SU-DHL-6 (cell line): ENCODE results near the gene PGLYRP1.

Experiments
- H2AFZ ChIP-seq: fragments of 200-600 bp; sonication (generic); 2 replicates; pipeline ENCODE4 v1.6.1; 2014; ENCODE audit warnings: low read depth, mild to moderate bottlenecking, moderate library complexity, mixed read lengths, antibody characterized with exemption, low read length; ENCODE audit not compliant: severe bottlenecking
- H3F3A ChIP-seq: fragments of 200-600 bp; shearing (Covaris generic); 2 replicates; pipeline ENCODE4 v1.6.0; 2016; ENCODE audit warnings: antibody characterized with exemption, mild to moderate bottlenecking; ENCODE audit not compliant: insufficient read depth
- H3K27ac ChIP-seq: fragments of 200-600 bp; sonication (generic); 2 replicates; pipeline ENCODE4 v1.5.1; 2016; ENCODE audit warnings: low read depth, mild to moderate bottlenecking, low read length, moderate library complexity, mixed read lengths
- H3K27me3 ChIP-seq: fragments of 200-600 bp; sonication (generic), shearing (Covaris generic); 2 replicates; pipeline ENCODE4 v1.6.0; 2014; ENCODE audit warnings: mild to moderate bottlenecking, low read length
- H3K36me3 ChIP-seq: fragments of 200-600 bp; sonication (generic); 2 replicates; pipeline ENCODE4 v1.6.1; 2014; ENCODE audit warnings: mild to moderate bottlenecking, low read length, mixed read lengths
- H3K4me2 ChIP-seq: fragments of 300-600, 200-600 bp; shearing (Covaris generic), sonication (generic); 2 replicates; pipeline ENCODE4 v1.6.0; 2014; ENCODE audit warnings: low read length, low read depth, mild to moderate bottlenecking; ENCODE audit not compliant: poor library complexity, severe bottlenecking
- H3K4me3 ChIP-seq: fragments of 200-600 bp; sonication (generic); 2 replicates; pipeline ENCODE4 v1.5.1; 2014; ENCODE audit warnings: antibody characterized with exemption, low read length, mild to moderate bottlenecking, mixed read lengths; ENCODE audit not compliant: insufficient read depth, poor library complexity, severe bottlenecking
- H3K79me2 ChIP-seq: fragments of 200-600 bp; sonication (generic); 2 replicates; pipeline ENCODE4 v1.6.1; 2014; ENCODE audit warnings: mild to moderate bottlenecking, low read length, moderate library complexity; ENCODE audit not compliant: insufficient read depth
- H3K9ac ChIP-seq: fragments of 200-600 bp; sonication (generic); 2 replicates; pipeline ENCODE4 v1.7.0; 2014; ENCODE audit warnings: mild to moderate bottlenecking, low read length
- H3K9me2 ChIP-seq: fragments of 200-600 bp; sonication (generic); replicated peaks from 2 replicates; pipeline ENCODE4 v1.6.1; 2014; ENCODE audit warnings: low read length; ENCODE audit not compliant: insufficient read depth
- H3K9me3 ChIP-seq: fragments of 200-600 bp; sonication (generic); 2 replicates; pipeline ENCODE4 v1.6.1; 2014; ENCODE audit warnings: low read length, mixed read lengths; ENCODE audit not compliant: insufficient read depth
- H4K20me1 ChIP-seq: fragments of 200-600 bp; sonication (generic); 2 replicates; pipeline ENCODE4 v1.6.1; 2014; ENCODE audit warnings: low read depth, mild to moderate bottlenecking, antibody characterized with exemption, low read length, moderate library complexity, mixed read lengths
- EZH2phosphoT487 ChIP-seq: fragments of 200-600 bp; sonication (generic), shearing (Covaris generic); conservative IDR thresholded peaks from 2 replicates; pipeline ENCODE4 v1.6.1; 2018; ENCODE audit warnings: mild to moderate bottlenecking, antibody characterized with exemption, low read length, moderate library complexity, mixed read lengths
- TF ChIP-seq, protein P1 (sequence below): fragments of 200-600 bp; sonication (generic); IDR thresholded peaks from one replicate; pipeline ENCODE4 v1.5.1; 2017; ENCODE audit warnings: antibody characterized with exemption, mild to moderate bottlenecking, low read length, moderate library complexity; ENCODE audit not compliant: insufficient read depth, poor library complexity, severe bottlenecking

The PGLYRP1 gene

DNA sequence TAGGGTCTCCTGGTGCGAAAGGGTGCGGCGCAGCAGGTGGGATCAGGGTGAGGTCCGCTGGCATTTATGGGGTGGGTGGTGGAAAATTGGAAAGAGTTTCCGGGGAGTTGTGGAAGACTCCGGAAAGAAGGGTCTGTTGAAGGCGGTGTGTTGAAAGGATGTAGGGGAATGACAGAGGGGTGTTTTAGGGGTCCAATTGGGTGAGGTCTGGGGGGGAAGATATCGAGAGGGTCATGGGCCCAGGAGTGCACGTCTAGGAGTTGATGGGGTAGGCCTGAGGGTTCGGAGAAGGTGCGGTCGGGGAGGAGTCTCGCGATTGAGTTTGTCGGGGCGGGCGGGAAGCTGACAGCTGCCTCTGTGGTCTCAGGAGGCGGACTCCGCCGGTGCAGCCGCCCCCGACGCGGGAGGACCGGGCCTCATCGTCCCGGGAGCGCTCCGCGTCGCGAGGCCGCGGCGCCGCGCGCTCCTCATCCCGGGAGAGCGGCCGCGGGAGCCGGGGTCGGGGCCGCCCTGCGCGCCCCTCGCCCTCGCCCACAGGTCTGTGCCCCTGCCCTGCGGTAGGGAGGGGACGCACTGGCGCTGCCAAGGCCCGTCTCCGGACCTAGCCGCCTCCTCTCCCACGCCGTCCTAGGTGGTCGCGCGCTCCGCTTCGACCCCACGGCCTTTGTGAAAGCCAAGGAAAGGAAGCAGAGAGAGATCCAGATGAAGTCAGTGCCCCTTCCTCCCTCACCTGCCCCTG is 7.0 kb downstream of the PGLYRP1 start:
- Histone ChIP-seq H3K36me3 (no peaks in the 10 kb centered on the region), H3K9ac (no peak overlapping the region; the same call in 1 of the 2 replicates), H3K9me3 (no peaks in the 10 kb centered on the region), H2AFZ (no peak overlapping the region), H3K27ac (no peak overlapping the region), H3K27me3 (no peaks in the 10 kb centered on the region), H3K9me2 (no peaks in the 10 kb centered on the region), H3K4me2 (peak overlapping the region; percentile 63), H3K79me2 (no peaks in the 10 kb centered on the region), H4K20me1 (no peaks in the 10 kb centered on the region), H3F3A (peaks cover 9% of the 10 kb centered on the region), H3K4me3 (peak overlapping the region; percentile 42)
- TF ChIP-seq, protein P1, sequence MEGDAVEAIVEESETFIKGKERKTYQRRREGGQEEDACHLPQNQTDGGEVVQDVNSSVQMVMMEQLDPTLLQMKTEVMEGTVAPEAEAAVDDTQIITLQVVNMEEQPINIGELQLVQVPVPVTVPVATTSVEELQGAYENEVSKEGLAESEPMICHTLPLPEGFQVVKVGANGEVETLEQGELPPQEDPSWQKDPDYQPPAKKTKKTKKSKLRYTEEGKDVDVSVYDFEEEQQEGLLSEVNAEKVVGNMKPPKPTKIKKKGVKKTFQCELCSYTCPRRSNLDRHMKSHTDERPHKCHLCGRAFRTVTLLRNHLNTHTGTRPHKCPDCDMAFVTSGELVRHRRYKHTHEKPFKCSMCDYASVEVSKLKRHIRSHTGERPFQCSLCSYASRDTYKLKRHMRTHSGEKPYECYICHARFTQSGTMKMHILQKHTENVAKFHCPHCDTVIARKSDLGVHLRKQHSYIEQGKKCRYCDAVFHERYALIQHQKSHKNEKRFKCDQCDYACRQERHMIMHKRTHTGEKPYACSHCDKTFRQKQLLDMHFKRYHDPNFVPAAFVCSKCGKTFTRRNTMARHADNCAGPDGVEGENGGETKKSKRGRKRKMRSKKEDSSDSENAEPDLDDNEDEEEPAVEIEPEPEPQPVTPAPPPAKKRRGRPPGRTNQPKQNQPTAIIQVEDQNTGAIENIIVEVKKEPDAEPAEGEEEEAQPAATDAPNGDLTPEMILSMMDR = no peak
- no peak for TF ChIP-seq EZH2phosphoT487

DNA sequence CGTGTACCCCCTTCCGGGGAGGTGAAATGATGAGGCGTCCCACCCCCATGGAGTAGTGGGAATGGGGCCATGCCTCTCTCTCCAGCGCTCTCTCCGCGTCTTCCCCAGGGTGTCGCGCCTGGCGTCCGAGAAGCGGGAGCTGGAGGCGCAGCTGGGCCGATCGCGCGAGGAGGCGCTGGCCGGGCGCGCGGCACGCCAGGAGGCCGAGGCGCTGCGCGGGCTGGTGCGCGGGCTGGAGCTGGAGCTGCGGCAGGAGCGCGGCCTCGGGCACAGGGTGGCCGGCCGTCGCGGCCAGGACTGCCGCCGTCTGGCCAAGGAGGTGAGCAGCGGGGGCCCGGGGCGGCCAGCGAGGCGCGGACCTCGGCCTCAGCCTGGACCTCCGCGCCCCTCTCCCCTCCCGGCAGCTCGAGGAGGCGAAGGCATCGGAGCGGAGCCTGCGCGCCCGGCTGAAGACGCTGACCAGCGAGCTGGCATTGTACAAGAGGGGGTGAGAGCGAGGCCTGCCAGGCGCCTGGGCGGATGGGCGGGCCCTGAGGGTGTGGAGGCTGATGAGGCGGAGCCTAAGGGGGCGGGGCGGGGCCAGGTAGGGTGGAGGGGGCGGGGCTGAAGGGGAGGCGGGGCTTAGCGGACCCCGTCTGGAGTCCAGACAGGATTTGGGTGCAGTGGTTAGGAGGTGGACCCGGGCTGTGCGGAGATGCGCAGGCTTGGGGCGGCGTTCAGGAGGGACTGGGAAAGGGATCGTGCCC is 7.7 kb downstream of the PGLYRP1 start:
- Histone ChIP-seq H3F3A (peaks cover 9% of the 10 kb centered on the region), H3K9ac (no peak overlapping the region), H3K9me3 (no peaks in the 10 kb centered on the region), H3K27ac (no peak overlapping the region), H3K4me2 (no peak overlapping the region), H3K79me2 (no peaks in the 10 kb centered on the region), H3K36me3 (no peaks in the 10 kb centered on the region), H2AFZ (no peak overlapping the region), H3K9me2 (no peaks in the 10 kb centered on the region), H4K20me1 (no peaks in the 10 kb centered on the region), H3K27me3 (no peaks in the 10 kb centered on the region), H3K4me3 (no peak overlapping the region)
- TF ChIP-seq, protein P1 = no peak
- no peak for TF ChIP-seq EZH2phosphoT487

DNA sequence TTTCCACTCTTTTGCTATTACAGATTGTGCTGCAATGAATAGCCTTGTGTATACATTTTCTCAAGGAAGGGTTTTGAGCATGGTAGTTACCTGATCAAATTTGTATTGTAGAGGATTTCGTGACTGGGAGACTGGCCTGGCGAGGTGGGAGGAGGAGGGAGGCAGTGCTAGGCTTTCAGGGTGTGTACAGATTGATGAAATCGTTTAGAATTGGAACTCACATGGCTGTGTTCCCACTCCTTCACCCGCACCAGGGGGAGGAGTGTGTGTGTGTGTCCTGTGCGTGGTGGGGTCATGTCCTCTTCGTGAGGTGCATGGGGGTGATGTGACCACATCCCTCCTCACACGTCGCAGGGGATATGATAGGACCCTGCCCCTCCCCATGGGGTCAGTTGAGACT is 8.3 kb downstream of the PGLYRP1 start:
- Histone ChIP-seq H4K20me1 (no peaks in the 10 kb centered on the region), H3K27me3 (no peaks in the 10 kb centered on the region), H3K9ac (no peak overlapping the region), H3K4me3 (no peak overlapping the region), H3K79me2 (no peaks in the 10 kb centered on the region), H3K27ac (no peak overlapping the region), H2AFZ (no peak overlapping the region), H3F3A (peaks cover 9% of the 10 kb centered on the region), H3K9me2 (no peaks in the 10 kb centered on the region), H3K9me3 (no peaks in the 10 kb centered on the region), H3K4me2 (no peak overlapping the region), H3K36me3 (no peaks in the 10 kb centered on the region)
- TF ChIP-seq, protein P1 = no peak
- TF ChIP-seq EZH2phosphoT487 = no peak
